Measurements from ENCODE around the gene EHMT2.

The EHMT2 gene

GRCh38 chr6:31888276-31889258, 8.9 kb downstream of the EHMT2 start:
- peak; percentile 31 for DNase-seq (ENCODE audit: low read depth)

GRCh38 chr6:31887173-31888007, 10.1 kb downstream of the EHMT2 start:
- no peak for DNase-seq (ENCODE audit: low read depth)

DNA sequence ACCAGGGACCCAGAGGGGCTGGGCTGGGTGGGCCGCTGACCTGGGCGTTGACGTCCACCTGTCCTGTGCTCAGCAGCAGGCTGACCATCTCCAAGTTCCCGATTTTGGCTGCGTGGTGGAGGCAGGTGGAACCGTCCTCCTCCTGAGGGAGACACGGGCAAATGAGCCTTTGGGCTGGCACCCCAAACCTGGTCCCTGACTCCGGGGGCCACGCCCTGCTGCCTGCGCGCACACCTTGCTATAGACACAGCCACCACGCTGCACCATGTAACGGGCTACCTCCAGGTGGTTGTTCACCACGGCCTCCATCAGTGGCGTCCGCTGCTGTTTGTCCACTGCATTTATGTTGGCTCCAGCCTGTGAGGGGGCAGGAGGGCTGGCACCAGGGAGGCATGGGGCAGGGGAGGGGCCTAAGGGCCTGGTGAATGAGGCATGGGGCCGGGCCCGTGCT, 10.9 kb downstream of the EHMT2 start:
- DNase-seq (ENCODE audit: low read depth) = no peak

DNA sequence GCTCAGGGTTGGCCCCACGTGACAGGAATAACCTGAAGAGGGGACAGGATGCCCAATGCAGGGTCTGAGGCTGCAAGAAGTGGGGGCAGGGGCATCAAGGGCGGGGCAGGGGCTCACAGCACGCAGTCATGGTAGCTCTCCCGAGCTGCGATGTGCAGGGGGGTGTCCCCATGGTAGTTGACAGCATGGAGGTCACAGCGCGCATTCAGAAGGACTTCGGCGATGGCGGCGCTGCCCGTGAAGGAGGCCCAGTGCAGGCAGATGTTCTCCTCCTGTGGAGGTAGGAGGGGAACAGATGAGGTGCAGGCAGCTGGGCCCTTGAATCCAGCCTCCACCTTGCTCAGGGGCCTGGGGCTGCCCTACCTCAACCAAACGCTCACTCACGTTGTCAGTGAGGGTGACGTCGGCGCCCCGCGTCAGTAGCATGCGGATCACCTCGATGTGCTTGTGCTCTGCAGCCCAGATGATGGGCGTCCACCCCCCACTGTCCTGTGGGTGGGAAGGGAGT, 12.9 kb downstream of the EHMT2 start:
- DNase-seq (ENCODE audit: low read depth) = no peak

DNA sequence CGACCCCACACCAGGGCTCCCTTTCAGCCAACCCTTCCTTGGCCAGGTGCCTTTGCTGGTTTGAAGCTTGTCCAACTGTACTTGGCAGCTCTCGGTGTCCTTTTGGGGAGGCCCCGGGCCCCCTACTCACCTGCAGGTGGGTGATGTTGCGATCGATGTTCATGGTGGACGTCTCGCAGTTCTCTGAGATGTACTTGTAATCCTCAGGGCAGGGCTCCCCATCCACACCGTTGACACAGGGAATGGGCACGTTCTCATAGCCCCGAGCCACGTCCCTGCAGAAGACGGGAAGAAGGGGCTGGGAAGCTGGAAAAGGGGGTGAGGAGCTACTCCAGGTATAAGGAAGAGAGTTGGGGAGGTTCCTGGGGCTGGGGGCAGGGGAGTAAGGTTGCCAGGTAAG, 13.8 kb downstream of the EHMT2 start:
- no peak for DNase-seq (ENCODE audit: low read depth)

DNA sequence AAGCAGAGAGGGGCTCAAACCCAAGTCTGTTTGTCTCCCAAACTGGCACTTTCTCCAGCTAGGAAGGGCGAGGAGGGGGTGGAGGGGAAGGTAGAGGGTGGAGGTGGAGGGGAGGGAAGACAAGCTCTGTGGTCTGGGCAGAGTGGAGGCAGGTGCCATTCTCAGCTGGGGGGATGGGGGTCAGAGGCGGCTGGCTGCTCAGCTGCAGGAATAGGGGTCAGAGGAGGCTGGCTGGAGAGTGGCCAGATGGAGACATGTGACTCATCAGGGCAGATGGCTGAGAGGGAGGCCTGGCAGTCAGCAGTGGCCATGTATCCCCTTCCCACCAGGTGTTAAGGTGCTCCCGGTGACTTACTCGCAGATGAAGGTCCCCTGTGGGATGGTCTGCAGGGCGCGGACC, 15.2 kb downstream of the EHMT2 start:
- no peak for DNase-seq (ENCODE audit: low read depth)

DNA sequence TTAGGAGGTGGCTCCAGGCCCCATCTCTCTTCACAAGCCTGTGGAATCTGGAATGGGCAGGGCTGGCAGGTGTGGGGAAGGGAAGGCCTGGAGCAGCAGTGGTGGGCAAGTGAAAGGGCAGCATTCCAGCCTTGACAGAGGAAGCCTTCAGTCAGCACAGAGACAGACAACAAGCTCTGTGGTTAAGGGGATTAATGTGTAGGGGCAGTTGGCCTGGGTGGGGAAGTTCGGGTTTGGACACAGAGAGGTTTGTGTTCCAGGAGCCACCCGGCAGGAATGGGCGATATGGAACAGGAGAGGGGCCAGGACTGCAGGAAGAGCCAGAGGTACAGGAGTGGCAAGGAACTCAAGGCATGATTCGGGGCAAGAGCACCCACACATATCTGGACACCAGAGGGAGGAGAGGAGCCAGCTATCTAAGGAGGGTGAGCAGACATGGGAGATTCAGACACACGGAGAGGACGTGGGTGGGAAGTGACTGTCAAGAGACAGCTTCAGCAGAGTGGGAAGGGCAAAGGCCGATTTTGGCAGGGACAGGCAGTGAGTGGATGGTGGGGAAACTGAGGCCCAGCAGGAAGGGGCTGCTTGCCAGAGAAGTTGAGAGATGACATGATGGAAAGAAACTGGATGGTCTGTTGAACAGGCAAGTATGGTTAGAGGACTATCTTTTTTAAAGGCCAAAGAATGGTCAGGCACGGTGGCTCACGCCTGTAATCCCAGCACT, 16.2 kb downstream of the EHMT2 start:
- DNase-seq (ENCODE audit: low read depth) = no peak

GRCh38 chr6:31880616-31881015, 16.9 kb downstream of the EHMT2 start:
- DNase-seq (ENCODE audit: low read depth) = no peak

DNA sequence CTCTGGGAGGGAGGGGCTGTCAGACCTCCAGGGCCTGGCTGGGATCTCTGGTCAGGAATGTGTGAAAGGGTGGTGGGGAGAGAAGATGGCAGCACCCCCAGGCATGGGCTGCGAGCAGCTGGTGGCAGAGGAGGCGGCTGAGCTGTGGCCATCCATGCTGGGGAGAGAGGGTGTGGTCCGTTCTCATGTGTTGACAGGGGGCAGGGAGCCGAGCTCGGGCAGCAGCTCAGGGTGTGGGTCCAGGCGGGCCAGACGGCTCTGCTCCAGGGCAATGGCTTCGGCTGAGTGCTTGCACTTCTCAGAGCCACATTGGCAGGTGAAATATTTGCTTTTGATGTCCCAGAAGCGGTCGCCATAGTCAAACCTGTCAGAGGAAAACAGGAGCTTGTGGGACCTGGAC, 17.6 kb downstream of the EHMT2 start:
- DNase-seq (ENCODE audit: low read depth) = no peak

DNA sequence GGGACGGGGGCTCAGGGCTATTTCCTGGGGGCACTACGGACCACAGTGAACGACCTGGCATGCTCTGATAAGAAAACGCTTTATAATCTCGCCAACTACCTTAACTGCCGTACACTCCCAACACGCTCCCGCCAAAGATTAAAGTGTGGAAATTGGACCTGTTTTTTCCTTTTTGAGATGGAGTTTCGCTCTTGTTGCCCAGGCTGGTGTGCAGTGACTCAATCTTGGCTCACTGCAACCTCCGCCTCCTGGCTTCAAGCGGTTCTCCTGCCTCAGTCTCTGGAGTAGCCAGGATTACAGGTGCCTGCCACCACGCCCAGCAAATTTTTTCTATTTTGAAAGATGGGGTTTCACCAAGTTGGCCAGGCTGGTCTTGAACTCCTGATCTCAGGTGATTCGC, 18.4 kb downstream of the EHMT2 start:
- no peak for DNase-seq (ENCODE audit: low read depth)

- DNase-seq (ENCODE audit: low read depth) = no peak
Observed at GRCh38 chr6:31878726-31879125, 18.8 kb downstream of the EHMT2 start, which contains the start of gene SLC44A4. Gene SLC44A4, minus strand, starts transcription at chr6:31878997. Its CDS starts 17 bp downstream, at chr6:31878980.

DNA sequence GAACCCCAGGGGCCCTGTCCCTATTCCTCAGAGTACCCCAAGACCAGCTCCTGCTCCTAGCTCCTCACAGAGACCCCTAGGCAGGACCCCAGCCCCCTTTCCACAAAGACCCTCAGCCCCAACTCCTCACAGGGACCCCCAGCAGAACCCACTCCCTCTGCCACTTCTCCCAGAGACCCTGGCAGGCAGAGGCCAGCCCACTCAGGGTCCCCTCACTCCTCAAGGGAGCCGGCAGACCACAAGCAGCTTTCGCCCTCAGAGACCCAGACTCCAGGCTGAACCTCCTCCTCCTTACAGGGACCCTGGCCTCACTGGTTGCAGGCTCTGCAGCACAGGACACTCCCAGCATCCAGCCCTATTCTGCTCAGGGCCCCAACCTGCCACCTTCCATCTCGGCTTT, 19.3 kb downstream of the EHMT2 start:
- no peak for DNase-seq (ENCODE audit: low read depth)

DNA sequence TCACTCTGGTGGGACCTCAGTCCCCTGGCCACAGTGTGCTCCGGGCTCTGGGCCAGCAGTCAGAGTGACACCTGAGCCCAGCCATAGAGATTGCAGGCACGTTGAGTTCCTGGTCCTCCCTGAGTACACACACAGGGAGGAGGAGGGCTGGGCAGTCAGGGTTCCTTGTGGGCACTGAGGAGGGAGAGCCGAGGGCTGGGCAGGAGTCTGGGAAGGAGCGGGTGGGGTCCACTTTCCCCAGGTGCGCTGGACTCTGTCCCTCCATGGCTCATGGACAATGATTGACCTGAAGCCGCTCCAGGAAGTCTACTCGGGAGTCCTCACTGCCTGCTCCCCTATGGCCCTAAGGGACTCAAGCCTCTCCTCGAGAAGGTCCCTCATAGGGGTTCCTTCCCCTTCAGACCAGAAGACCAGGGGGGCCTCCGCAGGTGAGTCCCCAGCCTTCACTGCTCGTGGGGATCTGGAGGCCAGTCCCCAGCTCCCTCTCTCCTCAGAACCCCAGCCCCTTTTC, 19.8 kb downstream of the EHMT2 start:
- no peak for DNase-seq (ENCODE audit: low read depth)

- DNase-seq (ENCODE audit: low read depth) = no peak
Observed at GRCh38 chr6:31877125-31877650, 20.3 kb downstream of the EHMT2 start.

- no peak for DNase-seq (ENCODE audit: low read depth)
Observed at GRCh38 chr6:31876357-31876756, 21.1 kb downstream of the EHMT2 start.

GRCh38 chr6:31875877-31876276, 21.6 kb downstream of the EHMT2 start:
- DNase-seq (ENCODE audit: low read depth) = no peak

- no peak for DNase-seq (ENCODE audit: low read depth)
Observed at GRCh38 chr6:31874836-31875572, 22.5 kb downstream of the EHMT2 start.

- DNase-seq (ENCODE audit: low read depth) = no peak
Observed at GRCh38 chr6:31874084-31874670, 23.3 kb downstream of the EHMT2 start.

DNA sequence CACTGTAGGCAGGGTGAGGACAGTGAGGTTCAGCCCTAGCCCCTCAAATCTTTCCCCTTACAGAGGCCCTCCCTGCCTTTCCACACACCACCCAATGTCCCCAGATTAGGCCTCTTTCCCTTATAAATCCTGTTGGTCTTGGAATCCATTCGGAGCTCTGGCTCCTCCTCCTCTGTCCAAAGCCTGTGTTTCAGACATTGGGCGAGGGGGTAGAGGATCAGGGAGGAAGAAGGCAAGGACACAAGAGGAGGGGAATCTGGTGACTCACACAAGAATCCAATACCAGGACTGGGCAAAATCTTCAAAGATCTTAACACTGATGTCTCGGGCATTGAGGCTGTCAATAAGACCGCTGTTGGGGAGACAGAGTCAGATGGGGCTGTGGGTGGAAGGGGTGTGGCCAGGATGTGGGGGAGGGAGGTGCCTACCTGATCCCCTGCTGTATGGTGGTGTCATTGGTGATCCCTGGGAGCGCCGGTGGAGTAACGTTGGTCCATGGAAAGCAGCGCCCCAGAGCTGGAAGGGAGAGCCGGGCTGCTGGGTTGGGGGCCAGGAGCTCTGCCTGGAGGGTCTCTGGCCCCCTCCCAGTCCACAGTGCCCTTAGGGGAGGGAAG, 26.3 kb downstream of the EHMT2 start:
- no peak for DNase-seq (ENCODE audit: low read depth)

DNA sequence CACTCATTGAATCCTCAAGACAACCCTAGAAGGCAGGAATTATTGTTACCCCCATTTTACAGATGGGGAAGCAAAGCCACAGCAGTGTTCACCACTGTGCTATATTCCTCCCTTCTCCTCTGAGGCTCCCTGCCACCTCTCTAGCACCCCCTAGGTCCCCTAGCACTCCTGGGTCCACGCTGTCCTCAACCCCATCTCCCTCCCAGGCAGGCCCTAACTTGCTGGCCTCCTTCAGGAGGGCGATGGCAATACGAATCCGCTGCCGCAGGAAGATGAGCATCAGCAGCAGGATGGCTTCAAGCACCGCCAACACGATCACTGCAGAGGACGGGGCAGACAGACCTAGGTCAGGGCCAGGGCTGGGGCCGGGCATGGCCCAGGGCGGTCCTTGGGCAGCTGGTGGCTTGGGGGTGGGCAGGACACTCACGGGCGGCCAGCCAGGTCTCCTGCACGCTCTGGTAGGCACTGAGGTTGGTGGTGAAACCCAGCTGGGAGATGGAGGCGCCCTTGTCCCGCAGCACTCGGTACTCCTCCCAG, 27.0 kb downstream of the EHMT2 start:
- DNase-seq (ENCODE audit: low read depth) = no peak

Data from activated T-helper 1 cell treated with Interleukin-2 at 50 U/mL for 16 hours (primary cell).